Astrocyte (in vitro differentiated cells and primary cell): ENCODE results near the gene PRR12.

Experiments
- CTCF ChIP-seq: IDR thresholded peaks from 2 replicates; pipeline ENCODE4 v1.5.1; 2011; ENCODE audit warnings: low read depth, mild to moderate bottlenecking, inconsistent platforms, low read length, moderate library complexity; ENCODE audit not compliant: insufficient read depth
- EZH2 ChIP-seq: IDR thresholded peaks from 2 replicates; pipeline ENCODE4 v1.6.1; 2012; ENCODE audit warnings: mild to moderate bottlenecking, low read length, inconsistent platforms; ENCODE audit not compliant: insufficient read depth

- no peak for TF ChIP-seq EZH2
- no peak for TF ChIP-seq CTCF
Observed at GRCh38 chr19:49665036-49665350, 74.0 kb downstream of the PRR12 start.
